H1 (cell line): ENCODE results near the gene NHSL2. TPM values are rescaled to one million over a fixed set of nuclear protein-coding genes. Genes with fewer than 3 reads are reported as not detected.

Experiments used
- CTCF ChIA-PET: fragments of 300-600 bp; sonication (Branson Sonifier 250); formaldehyde crosslinking; loops from one replicate; lab custom pipeline; 2021; ENCODE audit not compliant: partially characterized antibody; lab: Charles Lee
- POLR2A ChIA-PET: fragments of 300-600 bp; sonication (Branson Sonifier 250); formaldehyde crosslinking; loops from one replicate; lab custom pipeline; 2021; ENCODE audit warnings: inconsistent platforms; ENCODE audit not compliant: partially characterized antibody; lab: Charles Lee
- DNase-seq, 2 experiments: peaks; one replicate each; pipeline versions ENCODE4 v3.0.0 to v3.0.0-alpha.2; 2010 to 2022; ENCODE audit warnings: low spot score in 2 of 2, low read depth in 1 of 2, mixed read lengths in 1 of 2
- FAIRE-seq: peaks from 2 replicates; lab custom pipeline; 2011; peaks lifted over from hg19 to GRCh38; lab: Jason Lieb, UNC
- H2AFZ ChIP-seq: 2 replicates; pipeline ENCODE4 v1.8.1; 2012; ENCODE audit warnings: low read length, inconsistent platforms
- H2AK5ac ChIP-seq: 2 replicates; pipeline ENCODE4 v1.6.1; 2013; ENCODE audit warnings: low read depth, low read length
- H2BK120ac ChIP-seq: replicated peaks from 2 replicates; pipeline ENCODE3; 2013; ENCODE audit warnings: low read depth, low read length, inconsistent platforms
- H2BK12ac ChIP-seq: 2 replicates; pipeline ENCODE4 v1.6.1; 2013; ENCODE audit warnings: low read depth, low read length
- H2BK15ac ChIP-seq: 2 replicates; pipeline ENCODE4 v1.6.1; 2013; ENCODE audit warnings: low read length
- H2BK20ac ChIP-seq: 2 replicates; pipeline ENCODE4 v1.6.1; 2013; ENCODE audit warnings: low read length
- H2BK5ac ChIP-seq: 2 replicates; pipeline ENCODE4 v1.6.1; 2013; ENCODE audit warnings: low read depth, low read length
- H3K14ac ChIP-seq: 2 replicates; pipeline ENCODE4 v1.6.1; 2013; ENCODE audit warnings: inconsistent platforms; ENCODE audit not compliant: insufficient read length
- H3K18ac ChIP-seq: 2 replicates; pipeline ENCODE4 v1.6.1; 2013; ENCODE audit warnings: low read length; ENCODE audit errors: extremely low read depth
- H3K23ac ChIP-seq: 2 replicates; pipeline ENCODE4 v1.6.1; 2013; ENCODE audit warnings: inconsistent platforms; ENCODE audit not compliant: insufficient read length
- H3K23me2 ChIP-seq: 2 replicates; pipeline ENCODE4 v1.6.1; 2013; ENCODE audit warnings: low read depth, low read length
- H3K27ac ChIP-seq: 2 replicates; pipeline ENCODE4 v1.6.1; 2011; ENCODE audit warnings: low read depth, low read length, inconsistent platforms
- H3K27me3 ChIP-seq, 4 experiments: replicated peaks in 1 of 4; 1 replicate in 1 of 4; 2 replicates in 3 of 4; pipeline versions ENCODE4 v1.6.1 to v1.8.1; 2011 to 2013; ENCODE audit warnings: low read length in 3 of 4, mild to moderate bottlenecking in 3 of 4, inconsistent platforms in 2 of 4, mixed read lengths in 2 of 4, moderate library complexity in 1 of 4; ENCODE audit not compliant: control insufficient read depth in 3 of 4, insufficient read depth in 3 of 4; ENCODE audit errors: extremely low read depth in 1 of 4
- H3K36me3 ChIP-seq, 4 experiments: 2 replicates each; pipeline versions ENCODE4 v1.6.1 to v1.8.1; 2011 to 2013; ENCODE audit warnings: mild to moderate bottlenecking in 4 of 4, low read length in 3 of 4, moderate library complexity in 2 of 4, control low read depth in 1 of 4, inconsistent platforms in 1 of 4; ENCODE audit not compliant: insufficient read depth in 4 of 4, control insufficient read depth in 2 of 4
- H3K4ac ChIP-seq: replicated peaks from 2 replicates; pipeline ENCODE3; 2013; ENCODE audit warnings: low read length, low read depth, mixed read lengths, inconsistent platforms; ENCODE audit not compliant: insufficient read length
- H3K4me1 ChIP-seq, 4 experiments: replicated peaks in 1 of 4; 1 replicate in 1 of 4; 2 replicates in 3 of 4; pipeline versions ENCODE4 v1.6.1 to v1.8.1; 2011 to 2013; ENCODE audit warnings: low read length in 3 of 4, inconsistent platforms in 2 of 4, mixed read lengths in 1 of 4; ENCODE audit not compliant: insufficient read depth in 4 of 4, control insufficient read depth in 3 of 4
- H3K4me2 ChIP-seq, 2 experiments: 2 replicates each; pipeline versions ENCODE4 v1.6.1 to v1.8.1; 2011 to 2013; ENCODE audit warnings: low read depth in 2 of 2, low read length in 2 of 2, control low read depth in 1 of 2, inconsistent platforms in 1 of 2, mild to moderate bottlenecking in 1 of 2; ENCODE audit not compliant: insufficient read depth in 1 of 2
- H3K4me3 ChIP-seq, 4 experiments: fragments of 200-600, 300-600 bp in 1 of 4; sonication (generic), shearing (Covaris generic), sonication (Bioruptor Twin) in 1 of 4; 2 replicates each; pipeline versions ENCODE4 v1.5.1 to v1.8.1; 2011 to 2016; ENCODE audit warnings: low read length in 4 of 4, low read depth in 3 of 4, control low read depth in 2 of 4, inconsistent platforms in 2 of 4, mild to moderate bottlenecking in 2 of 4, mixed read lengths in 1 of 4, moderate library complexity in 1 of 4; ENCODE audit not compliant: insufficient read depth in 2 of 4; ENCODE audit errors: extremely low read depth in 1 of 4
- H3K56ac ChIP-seq: replicated peaks from 2 replicates; pipeline ENCODE3; 2013; ENCODE audit warnings: low read depth, mild to moderate bottlenecking, mixed read lengths, low read length, inconsistent platforms; ENCODE audit not compliant: insufficient read length
- H3K79me1 ChIP-seq: 2 replicates; pipeline ENCODE4 v1.6.1; 2013; ENCODE audit warnings: low read depth, low read length, control low read depth
- H3K79me2 ChIP-seq, 2 experiments: 2 replicates each; pipeline versions ENCODE4 v1.6.1 to v1.8.1; 2012 to 2013; ENCODE audit warnings: low read length in 2 of 2, mild to moderate bottlenecking in 2 of 2, inconsistent platforms in 1 of 2; ENCODE audit not compliant: insufficient read depth in 2 of 2, control insufficient read depth in 1 of 2
- H3K9ac ChIP-seq, 4 experiments: replicated peaks in 1 of 4; 1 replicate in 1 of 4; 2 replicates in 3 of 4; pipeline versions ENCODE4 v1.6.1 to v1.8.1; 2011 to 2013; ENCODE audit warnings: low read depth in 3 of 4, low read length in 3 of 4, control low read depth in 2 of 4, mild to moderate bottlenecking in 2 of 4, moderate library complexity in 2 of 4, inconsistent platforms in 1 of 4; ENCODE audit errors: extremely low read depth in 1 of 4
- H3K9me3 ChIP-seq, 2 experiments: 2 replicates each; pipeline versions ENCODE4 v1.6.1 to v1.8.1; 2012 to 2013; ENCODE audit warnings: mild to moderate bottlenecking in 2 of 2, moderate library complexity in 2 of 2, control low read depth in 1 of 2, inconsistent platforms in 1 of 2, low read depth in 1 of 2, low read length in 1 of 2, mixed read lengths in 1 of 2; ENCODE audit not compliant: insufficient read depth in 2 of 2
- H4K20me1 ChIP-seq, 2 experiments: replicated peaks in 1 of 2; 2 replicates each; pipeline versions ENCODE3 to v1.8.1; 2011 to 2013; ENCODE audit warnings: inconsistent platforms in 2 of 2, low read length in 2 of 2, mild to moderate bottlenecking in 1 of 2; ENCODE audit not compliant: insufficient read depth in 2 of 2, control insufficient read depth in 1 of 2
- H4K5ac ChIP-seq: 2 replicates; pipeline ENCODE4 v1.6.1; 2013; ENCODE audit warnings: low read length, low read depth, mixed read lengths, inconsistent platforms; ENCODE audit not compliant: insufficient read length
- H4K8ac ChIP-seq: 2 replicates; pipeline ENCODE4 v1.8.0; 2013; ENCODE audit warnings: mild to moderate bottlenecking, moderate library complexity, low read length, inconsistent platforms; ENCODE audit not compliant: insufficient read depth; ENCODE audit errors: extremely low read depth
- H4K91ac ChIP-seq: replicated peaks from 2 replicates; pipeline ENCODE3; 2013; ENCODE audit warnings: low read length, mixed read lengths, inconsistent platforms; ENCODE audit not compliant: insufficient read length
- BACH1 ChIP-seq: IDR thresholded peaks from 2 replicates; pipeline ENCODE4 v1.6.1; 2012; ENCODE audit warnings: low read length, improper control_type of control experiment
- BCL11A ChIP-seq, 2 experiments: IDR thresholded peaks; one replicate each; pipeline ENCODE4 v1.6.1; 2011; ENCODE audit warnings: low read depth in 2 of 2, low read length in 2 of 2, mild to moderate bottlenecking in 2 of 2
- CTBP2 ChIP-seq: IDR thresholded peaks from 2 replicates; pipeline ENCODE4 v1.7.0; 2011; ENCODE audit warnings: borderline replicate concordance, mild to moderate bottlenecking, moderate library complexity, mixed read lengths, low read length; ENCODE audit not compliant: insufficient read depth, insufficient read length
- JUND ChIP-seq: IDR thresholded peaks from 2 replicates; pipeline ENCODE4 v1.6.1; 2011; ENCODE audit warnings: mild to moderate bottlenecking, improper control_type of control experiment, low read length
- MAFK ChIP-seq: IDR thresholded peaks from 2 replicates; pipeline ENCODE4 v1.6.1; 2012; ENCODE audit warnings: low read depth, mild to moderate bottlenecking, improper control_type of control experiment, low read length
- POLR2A ChIP-seq, 2 experiments: IDR thresholded peaks; 1 replicate in 1 of 2; 2 replicates in 1 of 2; pipeline ENCODE4 v1.6.1; 2011; ENCODE audit warnings: low read depth in 2 of 2, low read length in 2 of 2, mild to moderate bottlenecking in 2 of 2; ENCODE audit errors: control extremely low read depth in 1 of 2
- POLR2AphosphoS5 ChIP-seq: IDR thresholded peaks from 2 replicates; pipeline ENCODE4 v1.6.1; 2011; ENCODE audit warnings: low read depth, low read length
- RNF2 ChIP-seq: fragments of 200-900, 300-1000 bp; sonication (generic); IDR thresholded peaks from 2 replicates; pipeline ENCODE4 v1.7.1; 2016; ENCODE audit warnings: borderline replicate concordance, low read depth, mild to moderate bottlenecking, antibody characterized with exemption, low read length; ENCODE audit not compliant: poor library complexity, severe bottlenecking; ENCODE audit errors: missing control alignments
- SIRT6 ChIP-seq: IDR thresholded peaks from one replicate; pipeline ENCODE4 v1.7.1; 2012; ENCODE audit warnings: low read length, inconsistent platforms
- SRF ChIP-seq: IDR thresholded peaks from 2 replicates; pipeline ENCODE4 v1.6.1; 2011; ENCODE audit warnings: mild to moderate bottlenecking, low read depth, low read length, moderate library complexity
- USF2 ChIP-seq: IDR thresholded peaks from 2 replicates; pipeline ENCODE4 v1.6.1; 2011; ENCODE audit warnings: low read length, improper control_type of control experiment
- WGBS, 2 experiments: shearing (Covaris generic) in 1 of 2; methylation state at CpG; one replicate each; pipeline versions ENCODE4 v1.1.6 to v1.1.7; 2013 to 2015; ENCODE audit warnings: low lambda C conversion rate in 2 of 2, mixed read lengths in 2 of 2, inconsistent platforms in 1 of 2, low coverage in 1 of 2, missing lambda C conversion rate in 1 of 2; ENCODE audit not compliant: insufficient replicate concordance in 2 of 2, insufficient coverage in 1 of 2, insufficient read length in 1 of 2; ENCODE audit errors: extremely low coverage in 1 of 2, missing lambda C conversion rate in 1 of 2; 5-methylcytosine and 5-hydroxymethylcytosine counted together
- polyA plus RNA-seq, 7 experiments: library from polyadenylated mRNA; depleted of rRNA in 3 of 7; stranded (reverse) in 5 of 7; unstranded in 2 of 7; fragments of >200 nt in 5 of 7; fragments of 200-250 nt in 2 of 7; gene quantifications; 1 replicate in 5 of 7; 2 replicates in 1 of 7; 4 replicates in 1 of 7; pipeline versions ENCODE4 v1.2.1 to v1.2.3, GENCODE V29; 2011 to 2013; ENCODE audit warnings: missing spikeins in 2 of 7, mixed read lengths in 2 of 7
- total RNA-seq: library from RNA; stranded (reverse); fragmentation: NEBNext Ultra II Directional; extraction: Animal tissue kit (Norgen Biotek cat#: 25700); gene quantifications from 2 replicates; pipeline ENCODE4 v1.2.1, GENCODE V29; 2021

Gene NHSL2
- total and polyA plus RNA-seq, 2 of the 8 experiments (the other 6 are each of a cell fraction or from before 2014, with no cell fraction given), result 3.7 to 7.2 TPM

- 93% methylated on average over 4 of the region's 6 CpGs; no CpG with 5 or more reads in 1 of the 2 experiments for WGBS, 2 experiments
- no peak overlapping the region for H2BK5ac ChIP-seq
- no peak overlapping the region for H2BK15ac ChIP-seq
- H3K4ac ChIP-seq, result no peak overlapping the region
- H2BK20ac ChIP-seq, result no peak overlapping the region
- no peak overlapping the region for H2AFZ ChIP-seq
- H3K9me3 ChIP-seq, result no peaks in the 10 kb centered on the region
- no peak overlapping the region for H3K27ac ChIP-seq
- H3K79me2 ChIP-seq, result no peaks in the 10 kb centered on the region
- H3K9ac ChIP-seq, result no peak overlapping the region
- no peaks in the 10 kb centered on the region for H3K23me2 ChIP-seq
- TF ChIP-seq CTBP2 (no peak), POLR2A (IDR thresholded peaks at IDR 0.05; ENCODE audit: control extremely low read depth in 1 of 2, low read depth in 2 of 2, low read length in 2 of 2) (no peak), SRF (no peak), POLR2AphosphoS5 (no peak), SIRT6 (no peak), BCL11A (IDR thresholded peaks at IDR 0.05; ENCODE audit: low read depth in 2 of 2, low read length in 2 of 2) (no peak), JUND (no peak), MAFK (no peak), RNF2 (no peak), BACH1 (no peak), USF2 (no peak)
- peaks cover 0 to 3% (median 0%) of the 10 kb centered on the region in 4 experiments; a peak in 1 of 7 replicates for H3K4me1 ChIP-seq
- peaks cover 0 to 2% (median 0%) of the 10 kb centered on the region in 4 experiments; a peak in 1 of 8 replicates for H3K36me3 ChIP-seq
- H3K18ac ChIP-seq, result no peak overlapping the region
- H3K23ac ChIP-seq, result no peak overlapping the region
- no peak overlapping the region for H3K56ac ChIP-seq
- H2BK12ac ChIP-seq, result no peak overlapping the region
- H3K14ac ChIP-seq, result no peak overlapping the region
- H4K20me1 ChIP-seq, result no peaks in the 10 kb centered on the region
- DNase-seq, result no peak
- no peaks in the 10 kb centered on the region for H3K79me1 ChIP-seq
- no peaks in the 10 kb centered on the region for H3K27me3 ChIP-seq
- H4K5ac ChIP-seq, result no peak overlapping the region
- H4K91ac ChIP-seq, result no peak overlapping the region
- FAIRE-seq, result no peak
- H3K4me2 ChIP-seq, result no peak overlapping the region
- H2BK120ac ChIP-seq, result no peak overlapping the region
- POLR2A ChIA-PET, result no interaction called here
- H4K8ac ChIP-seq, result no peak overlapping the region
- H3K4me3 ChIP-seq, result no peak overlapping the region
- CTCF ChIA-PET, result interaction anchor here (0.9 to 1.0 kb wide), 3 partner anchors 13 to 23 kb away, joined by 3 read pairs; no protein-coding TSS in a partner anchor
- H2AK5ac ChIP-seq, result no peak overlapping the region
Measured at GRCh38 chrX:72025236-72025770, 114.7 kb downstream of the NHSL2 start.
